ENCODE measurements around the gene RAB38.

The RAB38 gene

GRCh38 chr11:88170673-88171072 lies 4.6 kb downstream of the RAB38 start:
- no peak for DNase-seq (ENCODE audit: low read depth in 2 of 2, low spot score in 1 of 2)

- DNase-seq (ENCODE audit: low read depth in 2 of 2, low spot score in 1 of 2) = no peak
These were observed 5.4 kb downstream of the RAB38 start for GRCh38 chr11:88169881-88170280.

GRCh38 chr11:88169471-88169870 lies 5.8 kb downstream of the RAB38 start:
- DNase-seq (ENCODE audit: low read depth in 2 of 2, low spot score in 1 of 2) = no peak

- no peak for DNase-seq (ENCODE audit: low read depth in 2 of 2, low spot score in 1 of 2)
These were observed 7.4 kb downstream of the RAB38 start for GRCh38 chr11:88167853-88168252.

- DNase-seq (ENCODE audit: low read depth in 2 of 2, low spot score in 1 of 2) = no peak
These were observed 10.2 kb downstream of the RAB38 start for GRCh38 chr11:88164806-88165585.

- no peak for DNase-seq (ENCODE audit: low read depth in 2 of 2, low spot score in 1 of 2)
These were observed 10.9 kb downstream of the RAB38 start for GRCh38 chr11:88164320-88164719.

GRCh38 chr11:88158081-88158480 lies 17.2 kb downstream of the RAB38 start:
- no peak for DNase-seq (ENCODE audit: low read depth in 2 of 2, low spot score in 1 of 2)

GRCh38 chr11:88157370-88157769 lies 17.9 kb downstream of the RAB38 start:
- no peak for DNase-seq (ENCODE audit: low read depth in 2 of 2, low spot score in 1 of 2)

GRCh38 chr11:88152381-88152780 lies 22.9 kb downstream of the RAB38 start:
- no peak for DNase-seq (ENCODE audit: low read depth in 2 of 2, low spot score in 1 of 2)

GRCh38 chr11:88151709-88152265 lies 23.5 kb downstream of the RAB38 start:
- no peak for DNase-seq (ENCODE audit: low read depth in 2 of 2, low spot score in 1 of 2)

- DNase-seq (ENCODE audit: low read depth in 2 of 2, low spot score in 1 of 2) = no peak
These were observed 29.1 kb downstream of the RAB38 start for GRCh38 chr11:88146106-88146505.

- DNase-seq (ENCODE audit: low read depth in 2 of 2, low spot score in 1 of 2) = no peak
These were observed 35.4 kb downstream of the RAB38 start for GRCh38 chr11:88139865-88140264.

- no peak for DNase-seq (ENCODE audit: low read depth in 2 of 2, low spot score in 1 of 2)
These were observed 43.3 kb downstream of the RAB38 start for GRCh38 chr11:88131764-88132470.

GRCh38 chr11:88122956-88123355 lies 52.3 kb downstream of the RAB38 start:
- no peak for DNase-seq (ENCODE audit: low read depth in 2 of 2, low spot score in 1 of 2)

GRCh38 chr11:88119561-88119960 lies 55.7 kb downstream of the RAB38 start:
- DNase-seq (ENCODE audit: low read depth in 2 of 2, low spot score in 1 of 2) = no peak

GRCh38 chr11:88117281-88117858 lies 57.9 kb downstream of the RAB38 start:
- DNase-seq (ENCODE audit: low read depth in 2 of 2, low spot score in 1 of 2) = no peak

GRCh38 chr11:88115828-88116755 lies 59.2 kb downstream of the RAB38 start:
- DNase-seq (ENCODE audit: low read depth in 2 of 2, low spot score in 1 of 2) = no peak

GRCh38 chr11:88114486-88115045 lies 60.7 kb downstream of the RAB38 start:
- DNase-seq (ENCODE audit: low read depth in 2 of 2, low spot score in 1 of 2) = no peak

GRCh38 chr11:88106666-88107065 lies 68.6 kb downstream of the RAB38 start:
- DNase-seq (ENCODE audit: low read depth in 2 of 2, low spot score in 1 of 2) = no peak

- no peak for DNase-seq (ENCODE audit: low read depth in 2 of 2, low spot score in 1 of 2)
These were observed 69.3 kb downstream of the RAB38 start for GRCh38 chr11:88105951-88106350.

- no peak for DNase-seq (ENCODE audit: low read depth in 2 of 2, low spot score in 1 of 2)
These were observed 69.7 kb downstream of the RAB38 start for GRCh38 chr11:88105526-88105925.
